ENCODE results near the gene RNF141.

RNF141 gene

DNA sequence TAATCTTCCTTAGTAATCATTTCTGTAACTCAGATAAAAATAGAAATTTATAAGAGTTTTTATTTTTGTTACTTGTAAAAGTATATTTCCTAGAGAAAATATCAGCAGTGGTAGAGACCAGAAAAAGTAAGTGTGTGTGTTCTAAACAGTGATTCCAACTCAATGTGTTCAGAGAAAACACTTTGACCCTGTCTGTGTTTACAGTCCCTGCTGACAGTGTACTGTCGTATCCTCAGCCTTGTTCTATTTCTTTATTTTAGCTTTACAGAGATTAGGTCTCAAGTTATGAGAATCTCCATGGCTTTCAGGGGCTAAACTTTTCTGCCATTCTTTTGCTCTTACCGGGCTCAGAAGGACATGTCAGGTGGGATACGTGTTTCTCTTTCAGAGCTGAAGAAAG, 17.3 kb upstream of the RNF141 start:
- no peak for FAIRE-seq

DNA sequence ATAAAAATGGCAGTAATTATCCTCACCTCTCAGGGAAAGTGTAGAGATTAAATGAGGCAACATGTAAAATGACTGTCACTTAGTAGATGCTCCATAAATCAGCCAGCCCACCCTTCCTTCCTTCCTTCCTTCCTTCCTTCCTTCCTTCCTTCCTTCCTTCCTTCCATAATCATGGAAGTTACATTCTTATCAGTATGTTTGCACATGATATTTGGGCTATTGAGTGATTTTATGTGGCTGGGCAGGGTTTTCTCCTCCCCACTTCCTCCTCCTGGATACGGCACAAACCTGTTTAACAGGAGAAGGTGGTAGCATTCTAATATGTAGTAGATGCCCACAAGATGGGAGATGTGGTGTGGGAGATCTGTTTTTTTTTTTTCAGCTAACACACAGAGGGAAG, 15.6 kb upstream of the RNF141 start:
- FAIRE-seq = no peak

DNA sequence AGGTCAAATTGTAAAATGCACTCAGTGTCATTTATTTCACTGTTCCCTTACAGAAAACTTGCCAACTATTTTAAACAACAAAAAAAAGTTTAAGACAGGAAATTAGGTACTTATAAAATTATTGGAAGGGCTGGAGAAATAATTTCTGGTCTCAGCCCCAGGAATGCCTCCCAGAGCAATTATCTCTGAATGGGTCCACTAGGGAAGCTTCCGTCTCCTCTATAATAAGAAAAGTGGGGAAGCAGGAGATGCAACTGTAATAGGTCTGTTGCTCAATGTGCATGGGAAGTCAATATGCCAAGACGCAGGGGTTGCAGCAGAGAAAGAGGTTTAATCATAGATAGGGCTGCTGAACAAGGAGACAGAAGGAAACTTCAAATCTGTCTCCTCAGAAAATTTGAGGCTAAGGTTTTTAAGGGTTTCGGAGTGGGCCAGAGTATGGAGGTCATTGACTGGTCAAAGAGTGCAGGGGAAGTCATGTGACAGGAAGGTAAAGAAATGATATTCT, 10.9 kb upstream of the RNF141 start:
- no peak for FAIRE-seq

DNA sequence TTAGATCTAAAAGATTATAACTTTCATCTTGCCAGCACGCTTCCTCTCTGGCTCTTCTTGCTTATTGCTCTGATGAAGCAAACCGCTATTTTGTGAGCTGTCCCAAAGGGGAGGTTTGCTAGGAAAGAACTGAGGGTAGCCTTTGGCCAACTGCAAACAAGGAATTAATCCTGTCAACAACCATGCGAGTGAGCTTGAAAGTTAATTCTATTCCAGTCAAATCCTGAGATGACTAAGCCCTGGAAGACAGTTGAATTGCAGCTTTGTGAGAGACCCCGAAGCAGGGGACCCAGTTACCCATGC, 10.3 kb upstream of the RNF141 start:
- FAIRE-seq = no peak

DNA sequence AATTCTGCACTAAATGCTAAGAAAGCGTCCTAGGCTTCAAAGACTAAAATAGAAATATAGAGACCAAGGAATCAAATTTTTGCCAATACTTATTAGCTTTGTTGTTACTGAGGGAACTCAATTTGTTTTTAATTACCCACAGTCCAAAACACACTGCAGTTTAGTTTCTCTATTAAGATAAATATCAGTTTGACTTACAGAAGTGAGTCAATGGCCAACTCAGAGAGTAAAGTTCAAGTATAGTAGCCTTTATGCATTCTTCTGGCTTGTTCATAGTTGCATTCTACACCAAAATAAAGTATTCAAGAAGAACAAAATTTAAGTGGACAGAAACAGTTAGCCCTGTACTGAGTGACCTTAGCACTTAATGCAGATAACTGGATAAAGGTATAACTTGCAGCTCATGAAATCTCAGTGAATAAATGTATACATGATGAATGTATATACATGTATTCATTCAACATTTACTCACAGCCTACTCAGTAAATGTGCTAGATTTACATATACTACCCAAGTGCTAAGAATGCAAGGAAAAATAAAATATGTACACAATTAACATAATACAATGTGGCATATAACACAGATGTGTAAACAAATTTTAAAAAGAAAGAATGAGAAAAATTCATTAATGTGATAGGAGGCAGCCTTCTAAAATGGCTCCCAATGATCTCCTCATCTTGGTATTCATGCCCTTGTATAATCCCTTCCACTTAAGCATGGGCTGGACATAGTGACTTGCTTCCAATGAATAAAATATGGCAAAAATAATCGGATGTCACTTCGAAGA, 9.7 kb upstream of the RNF141 start:
- FAIRE-seq = no peak

DNA sequence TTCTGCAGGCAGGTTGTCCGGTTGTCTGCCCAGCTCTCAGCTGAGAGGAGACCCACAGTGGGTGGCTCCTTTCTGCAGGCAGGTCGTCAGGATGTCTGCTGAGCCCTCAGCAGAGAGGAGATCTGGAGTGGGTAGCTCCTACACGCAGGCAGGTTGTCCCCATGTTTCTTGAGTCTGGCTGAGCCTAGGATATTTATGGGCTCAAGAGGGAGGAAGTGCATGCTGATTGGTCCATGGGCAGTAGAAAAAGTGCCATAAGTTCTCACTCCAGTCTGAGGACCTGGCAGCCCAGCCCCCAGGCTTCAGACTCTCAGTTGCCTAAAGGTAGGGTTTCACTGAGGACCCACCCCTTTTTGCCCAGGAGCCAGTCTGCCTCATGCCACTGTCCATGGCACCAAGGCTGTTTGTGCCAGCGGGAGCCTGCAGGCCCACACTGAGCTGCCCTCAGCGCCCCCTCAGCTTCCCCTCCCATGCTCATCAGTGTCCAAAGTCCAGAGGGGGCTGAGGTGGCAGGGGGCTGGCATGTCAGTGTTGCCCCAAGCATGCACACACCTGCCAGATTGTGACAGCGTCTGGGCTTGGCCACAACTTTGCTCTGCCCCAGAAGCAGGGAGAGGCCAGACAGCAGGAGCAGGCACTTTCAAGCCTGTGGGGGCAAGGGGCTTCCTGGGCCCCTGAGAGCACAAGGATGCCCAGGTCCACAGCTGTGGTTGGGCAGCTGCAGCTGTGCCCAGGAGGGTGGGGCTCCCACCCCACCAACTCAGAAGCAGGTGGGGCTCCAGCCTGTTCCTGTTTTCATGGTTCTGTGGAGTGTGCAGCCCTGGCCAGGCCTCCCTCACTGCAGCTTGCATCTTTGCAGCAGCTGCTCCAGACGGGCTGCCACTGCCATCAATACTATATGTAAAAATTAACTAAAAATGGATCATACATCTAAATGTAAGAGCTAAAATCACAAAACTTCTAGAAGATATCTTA, 3.8 kb upstream of the RNF141 start:
- FAIRE-seq = no peak

DNA sequence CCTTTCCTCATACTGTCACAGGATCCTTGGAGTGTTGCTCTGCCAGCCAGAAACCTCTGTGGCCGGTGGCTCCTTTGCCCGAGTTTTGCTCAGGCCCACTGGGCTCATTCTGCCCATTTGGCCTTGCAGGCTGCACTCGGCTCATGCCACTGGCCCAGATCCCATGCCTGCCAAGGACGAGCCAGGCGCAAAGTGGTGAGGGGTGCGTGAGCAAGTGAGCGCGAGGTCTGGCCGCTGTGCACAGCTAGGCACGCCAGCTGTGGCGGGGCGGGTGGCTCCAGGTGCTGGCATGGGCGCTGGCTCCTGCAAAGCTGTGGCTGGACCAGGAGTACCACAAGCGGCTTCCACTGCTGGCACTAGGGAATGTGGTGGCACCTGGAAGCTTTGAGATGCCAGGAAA, 2.8 kb upstream of the RNF141 start:
- no peak for FAIRE-seq

DNA sequence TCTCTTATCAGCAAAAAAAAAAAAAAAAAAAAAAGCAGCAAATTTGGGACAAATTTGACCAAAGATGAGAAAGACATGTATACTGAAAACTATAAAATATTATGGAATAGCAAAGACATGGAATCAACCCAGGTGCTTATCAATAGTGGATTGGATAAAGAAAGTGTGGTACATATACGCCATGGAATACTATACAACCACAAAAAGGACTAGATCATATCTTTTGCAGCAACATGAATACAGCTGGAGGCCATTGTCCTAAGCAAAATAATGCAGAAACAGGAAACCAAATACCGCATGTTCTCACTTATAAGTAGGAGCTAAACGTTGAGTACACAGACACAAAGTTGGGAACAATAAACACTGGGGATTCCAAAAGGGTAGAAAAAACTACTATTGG, 1.8 kb upstream of the RNF141 start:
- no peak for FAIRE-seq

DNA sequence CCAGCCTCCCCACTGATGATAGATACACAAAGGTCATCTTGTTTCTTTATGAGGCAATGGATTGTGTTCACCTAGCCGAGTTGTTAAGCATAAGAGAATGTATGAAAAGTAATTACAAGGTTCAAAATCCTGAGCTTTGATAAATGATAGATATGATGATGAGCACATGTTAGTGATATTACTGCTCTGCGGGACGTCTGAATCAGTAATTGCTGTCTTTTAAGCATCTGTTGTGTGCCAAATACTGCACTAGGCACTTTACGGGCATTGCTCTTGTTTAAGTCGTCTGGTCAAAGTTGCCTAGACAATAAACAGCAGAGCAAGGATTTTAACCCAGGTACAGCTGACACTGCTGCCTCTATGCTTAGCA, 559 bp upstream of the RNF141 start:
- FAIRE-seq = no peak

DNA sequence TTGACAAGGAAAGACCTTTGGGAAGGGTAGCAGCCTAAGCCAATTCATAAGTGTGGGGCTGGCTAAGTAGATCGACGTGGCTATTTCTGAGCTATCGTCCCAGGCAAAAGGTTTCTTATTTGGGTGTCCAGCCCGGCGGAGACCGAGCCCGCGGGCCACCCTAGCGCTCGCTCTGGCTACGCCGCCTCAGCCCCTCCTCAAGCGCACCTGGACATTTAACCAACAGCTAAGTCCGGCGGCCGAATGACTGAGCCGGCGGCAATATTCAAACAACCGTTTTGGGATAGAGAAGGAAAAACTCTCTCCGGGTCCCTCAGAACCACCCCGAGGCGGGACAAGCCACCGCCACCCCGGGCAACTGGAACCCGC, 457 bp downstream of the RNF141 start:
- FAIRE-seq = no peak

DNA sequence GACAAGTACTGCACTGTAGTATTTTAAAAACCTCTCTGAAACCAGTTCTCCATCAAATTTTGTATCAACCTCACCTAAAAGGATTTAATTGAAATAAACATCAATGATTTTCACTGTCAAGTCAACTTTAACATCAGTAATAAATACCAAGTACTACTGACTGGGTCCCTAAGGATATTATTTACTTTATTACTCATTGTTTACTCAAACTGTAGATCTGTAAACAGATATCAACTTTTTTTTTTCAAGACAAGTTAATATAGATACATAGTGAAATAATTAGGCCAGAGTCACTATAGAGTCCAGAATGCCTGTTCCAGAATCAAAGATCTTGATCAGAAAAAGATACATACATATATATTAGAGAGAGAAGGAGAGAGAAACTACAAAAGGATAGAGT, 1.6 kb downstream of the RNF141 start:
- no peak for FAIRE-seq

DNA sequence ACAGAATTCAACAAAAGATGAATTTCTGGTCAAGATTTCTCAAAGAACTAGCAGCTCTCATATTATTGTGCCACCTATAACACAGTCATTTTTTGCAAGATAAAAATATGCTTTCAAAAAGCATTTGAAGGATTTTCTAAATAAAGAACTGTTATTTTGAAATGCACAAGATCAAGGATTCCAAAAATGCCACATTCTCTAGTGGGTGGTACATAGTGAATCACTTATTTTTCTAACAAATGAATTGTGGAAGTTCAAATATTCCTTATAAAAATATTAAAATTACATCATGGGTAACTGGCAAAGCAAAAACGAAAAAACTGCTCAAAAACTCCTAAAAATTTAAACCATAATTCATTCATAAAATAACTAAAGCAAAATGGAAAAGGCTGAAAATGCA, 2.1 kb downstream of the RNF141 start:
- no peak for FAIRE-seq

DNA sequence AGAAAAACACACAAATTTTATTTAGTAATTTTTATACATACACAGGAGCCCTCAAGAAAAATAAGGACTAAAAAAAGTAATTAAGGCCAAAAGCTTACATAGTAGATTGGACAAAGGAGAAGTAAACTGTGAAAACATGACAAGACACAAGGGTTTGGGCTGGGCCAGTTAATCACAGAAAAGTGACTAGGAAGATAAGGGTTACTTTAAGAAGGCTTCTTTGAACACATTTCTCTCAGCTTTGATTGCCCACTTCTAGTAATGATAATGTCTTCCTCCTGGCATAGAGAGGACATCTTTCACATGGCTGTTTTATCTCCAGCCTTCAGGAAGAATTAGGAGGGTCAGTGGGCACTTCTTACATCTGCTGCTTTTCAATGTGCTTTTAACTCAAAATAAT, 3.4 kb downstream of the RNF141 start:
- no peak for FAIRE-seq

DNA sequence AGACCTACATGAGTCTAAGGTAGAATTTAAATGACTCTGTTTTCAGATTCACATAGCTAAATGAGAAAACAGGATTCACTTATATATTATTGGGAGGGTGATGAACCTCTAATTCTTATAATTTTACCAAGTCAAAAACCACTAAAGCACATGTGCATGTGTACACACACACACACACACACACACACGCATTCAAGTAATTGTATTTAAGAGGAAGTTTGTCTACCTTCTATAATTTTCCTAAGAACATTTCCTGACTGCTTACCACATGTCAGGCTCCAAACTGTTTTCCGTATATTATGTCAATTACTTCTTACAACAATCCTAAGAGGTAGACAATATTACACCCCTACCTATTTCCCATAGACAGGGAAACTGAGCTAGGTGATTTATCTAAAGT, 6.7 kb downstream of the RNF141 start:
- FAIRE-seq = no peak

DNA sequence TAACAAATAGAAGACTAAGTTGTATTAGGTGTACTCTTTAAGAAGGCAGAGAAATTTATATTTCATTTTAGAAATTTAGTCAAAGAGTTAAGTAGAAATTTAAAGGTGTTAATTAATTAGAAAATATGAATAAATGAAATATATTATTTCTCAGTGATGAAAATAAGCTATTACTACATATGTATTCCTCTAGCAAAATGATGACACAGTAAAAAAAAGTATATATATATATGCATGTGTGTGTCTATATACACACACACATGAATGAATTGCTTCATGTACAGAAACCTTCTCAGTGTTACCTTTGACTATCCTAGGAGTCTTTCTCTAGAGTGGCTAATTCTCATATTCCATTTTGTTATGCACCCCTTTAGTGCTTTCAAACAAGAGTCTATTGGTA, 7.7 kb downstream of the RNF141 start:
- no peak for FAIRE-seq

DNA sequence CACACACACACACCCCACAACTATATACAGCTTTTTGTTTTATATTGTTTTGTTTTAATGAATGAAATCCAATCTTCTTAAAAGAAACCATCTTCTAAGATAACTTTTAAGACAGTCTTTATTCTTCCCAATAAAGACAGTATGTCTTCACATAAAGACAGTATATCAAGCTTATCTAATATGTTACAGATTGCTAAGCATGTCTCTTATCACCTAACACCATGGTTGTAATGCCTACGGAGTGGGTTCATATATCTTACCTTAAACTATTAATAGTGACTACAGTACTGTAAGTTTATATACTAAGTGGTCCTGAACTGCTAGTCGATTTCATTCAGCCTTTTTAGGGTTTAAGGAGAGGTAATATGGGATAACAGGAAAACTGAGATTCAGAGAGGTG, 8.5 kb downstream of the RNF141 start:
- no peak for FAIRE-seq

DNA sequence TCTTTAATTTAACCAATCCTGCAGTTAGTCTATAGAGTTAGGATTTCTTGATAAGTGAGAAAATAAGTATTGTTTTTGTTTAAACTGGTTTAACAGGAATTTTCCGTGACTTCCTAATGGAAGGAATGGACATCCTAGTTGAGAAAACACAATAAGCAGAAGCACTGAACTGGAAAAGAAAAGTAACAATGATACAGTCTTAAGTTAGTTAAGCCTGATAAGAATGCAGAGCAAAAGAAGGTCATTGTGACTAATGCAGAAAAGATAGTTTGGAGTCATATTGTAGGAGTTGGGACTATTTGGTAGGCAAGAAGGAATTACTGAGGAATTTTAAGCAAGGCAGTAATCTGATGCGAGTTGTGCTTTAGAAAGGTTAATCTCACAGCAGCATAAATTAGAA, 11.7 kb downstream of the RNF141 start:
- FAIRE-seq = no peak

DNA sequence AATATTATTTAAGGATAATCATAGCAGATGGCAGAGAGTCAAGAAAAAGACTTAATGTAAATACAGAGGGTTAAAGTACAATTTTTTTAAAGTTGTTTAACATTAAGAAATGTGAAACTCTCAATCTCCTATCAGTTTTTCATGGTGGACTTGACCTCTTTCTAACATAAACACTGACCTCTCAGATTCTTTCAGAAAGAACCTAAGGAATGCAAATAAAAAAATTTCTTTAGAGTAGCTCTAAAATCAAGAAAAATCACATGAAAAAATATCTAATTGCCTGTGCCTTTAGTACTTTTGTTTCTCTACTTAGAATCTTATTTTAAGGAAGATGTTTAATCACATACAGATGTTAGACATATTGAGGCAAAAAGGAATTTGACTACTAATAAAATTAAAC, 12.9 kb downstream of the RNF141 start:
- no peak for FAIRE-seq

DNA sequence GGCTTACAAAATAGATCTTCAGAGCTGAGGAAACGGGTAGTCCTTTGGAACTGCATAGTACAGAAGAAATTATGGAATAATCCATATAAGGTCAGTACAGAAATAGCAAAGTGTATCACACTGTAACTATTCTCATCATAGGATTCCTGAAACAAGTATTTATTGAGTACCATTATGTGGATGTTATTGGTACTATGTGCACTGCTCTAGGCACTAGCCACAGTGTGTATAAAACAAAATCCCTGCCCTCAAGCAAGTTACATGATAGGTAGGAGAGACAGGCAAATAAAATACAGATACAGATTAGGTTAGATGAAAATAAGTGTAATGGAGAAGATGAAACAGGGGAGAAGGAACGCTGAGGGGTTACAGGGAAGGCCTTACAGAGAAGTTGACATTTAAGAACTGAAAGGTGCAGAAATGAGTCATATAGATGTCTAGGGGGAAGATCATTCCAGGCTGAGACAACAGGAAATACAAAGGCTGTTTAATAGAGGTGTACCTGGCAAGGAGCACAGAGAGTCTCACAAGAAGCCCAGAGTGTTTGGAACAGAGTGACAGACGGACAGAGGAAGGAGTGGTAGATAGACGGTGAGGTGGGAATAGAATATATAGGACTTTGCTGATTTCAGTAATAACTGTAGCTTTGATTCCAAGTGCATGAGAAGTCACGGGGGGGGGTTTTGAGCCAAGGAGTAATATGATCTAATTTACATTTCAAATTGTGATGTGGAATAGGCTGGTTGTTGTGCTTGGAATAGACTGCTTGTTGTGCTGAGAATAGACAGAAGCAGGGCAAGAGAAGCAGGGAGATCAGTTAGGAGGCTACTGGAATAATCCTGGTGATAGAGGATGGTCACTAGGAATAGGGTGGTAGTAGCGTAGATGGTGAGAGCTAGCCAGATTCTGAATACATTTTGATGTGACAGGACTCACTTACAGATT, 13.7 kb downstream of the RNF141 start:
- no peak for FAIRE-seq

DNA sequence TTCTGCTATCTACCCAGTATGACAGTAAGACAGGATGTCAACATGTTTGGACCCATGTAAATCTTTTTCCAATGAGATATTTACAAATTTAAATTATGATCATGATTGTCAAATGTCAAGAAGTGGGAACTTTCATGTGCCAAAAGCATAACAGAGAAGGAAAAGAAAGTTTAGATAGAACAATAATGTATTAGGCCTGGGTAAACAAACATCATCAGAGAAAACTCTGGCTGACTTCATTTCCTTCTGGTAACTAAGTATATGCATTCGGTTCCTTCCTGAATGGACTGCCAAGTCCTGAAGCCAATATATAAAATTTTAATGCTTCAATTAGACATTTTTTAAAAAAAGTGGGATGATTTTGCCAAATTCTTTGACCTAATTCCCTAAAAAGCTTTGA, 16.5 kb downstream of the RNF141 start:
- no peak for FAIRE-seq

DNA sequence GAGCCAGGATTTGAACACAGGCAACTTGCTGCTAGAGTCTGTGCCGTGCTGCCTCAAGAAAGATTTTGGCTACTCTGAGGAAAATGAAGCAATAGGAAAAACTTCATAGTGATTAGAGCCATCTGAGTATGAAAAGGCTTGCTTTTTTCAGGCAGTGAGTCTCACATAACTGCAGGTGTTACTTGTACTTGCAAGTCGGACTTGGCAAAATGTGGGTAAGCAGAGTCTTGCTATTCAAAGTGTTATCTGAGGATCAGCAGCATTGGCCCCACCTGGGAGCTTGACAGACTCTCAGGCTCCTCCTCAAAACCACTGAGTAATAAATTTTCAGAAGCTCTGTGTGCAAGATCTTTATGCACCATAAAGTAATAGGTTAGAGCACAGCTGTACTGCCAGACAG, 18.1 kb downstream of the RNF141 start:
- FAIRE-seq = no peak

DNA sequence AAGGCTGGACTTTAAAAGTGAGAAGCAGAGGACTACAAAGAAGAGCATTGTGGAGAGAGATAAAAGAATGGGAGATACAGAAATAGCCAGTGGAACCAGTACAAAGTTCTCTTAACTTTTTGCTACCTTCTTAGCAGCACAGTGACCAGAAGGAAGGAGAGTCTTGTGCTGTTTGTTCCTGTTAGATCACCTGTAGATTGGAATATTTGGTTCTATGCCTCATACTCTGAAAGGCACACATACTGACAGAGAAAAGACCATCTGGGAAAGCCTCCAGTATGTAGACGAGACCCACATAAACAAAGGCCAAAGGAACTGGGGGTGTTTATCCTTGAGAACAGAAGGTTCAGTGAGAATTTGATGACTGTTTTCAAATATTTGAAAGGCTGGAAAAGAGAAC, 18.7 kb downstream of the RNF141 start:
- FAIRE-seq = no peak

DNA sequence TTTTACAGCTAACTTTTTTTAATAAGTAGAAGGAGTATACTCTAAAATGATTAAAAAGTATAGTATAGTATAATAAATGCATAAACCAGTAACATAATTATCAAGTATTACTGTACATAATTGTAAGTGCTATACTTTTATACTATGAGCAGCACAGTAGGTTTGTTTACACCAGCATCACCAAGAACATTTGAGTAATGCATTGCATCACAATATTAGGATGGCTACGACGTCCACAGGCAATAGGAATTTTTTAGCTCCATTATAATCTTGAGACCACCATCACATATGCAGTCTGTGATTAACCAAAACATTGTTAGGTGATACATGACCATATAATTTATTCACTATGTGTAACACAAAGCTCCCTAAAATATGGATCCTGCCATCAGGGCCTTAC, 20.4 kb downstream of the RNF141 start:
- FAIRE-seq = no peak

Data from A204.1 (cell line).